NOMO-1 treated with DMSO at 0.1 percent for 48 hours (cell line): ENCODE data around the gene KRABD2.
"Not testable (repeated sequence)": the region's sequence is repeated elsewhere in the genome, so short reads cannot be mapped to it uniquely, and the experiment has no call there.

ENCODE experiments used
- DNase-seq: peaks from one replicate; lab custom pipeline; 2025; ENCODE audit not compliant: unreplicated experiment; lab: John Stamatoyannopoulos, UW

Gene KRABD2

GRCh38 chr17:8393470-8394231, 17.1 kb upstream of the KRABD2 start:
- DNase-seq = peak; percentile 27

GRCh38 chr17:8392674-8393469, 16.4 kb upstream of the KRABD2 start:
- DNase-seq = no peak

- no peak for DNase-seq
Measured at GRCh38 chr17:8392274-8392673, 15.8 kb upstream of the KRABD2 start.

GRCh38 chr17:8391711-8392110, 15.2 kb upstream of the KRABD2 start:
- DNase-seq = no peak

GRCh38 chr17:8387914-8388651, 11.6 kb upstream of the KRABD2 start:
- DNase-seq = no peak

- DNase-seq = no peak
Measured at GRCh38 chr17:8386841-8387240, 10.3 kb upstream of the KRABD2 start.

- no peak for DNase-seq
Measured at GRCh38 chr17:8384801-8385378, 8.4 kb upstream of the KRABD2 start.

- DNase-seq = peak; percentile 97
Measured at GRCh38 chr17:8383143-8383822, 6.8 kb upstream of the KRABD2 start, which contains the start of gene RPL26. Gene RPL26 (minus strand): TSS chr17:8383193. CDS start chr17:8382310, 883 bp downstream.

- no peak for DNase-seq
Measured at GRCh38 chr17:8382880-8383142, 6.3 kb upstream of the KRABD2 start.

GRCh38 chr17:8382052-8382879, 5.8 kb upstream of the KRABD2 start:
- DNase-seq = peak; percentile 8

GRCh38 chr17:8380049-8380448, 3.5 kb upstream of the KRABD2 start:
- no peak for DNase-seq

GRCh38 chr17:8378117-8378516, 1.6 kb upstream of the KRABD2 start:
- DNase-seq = not testable (repeated sequence)

- no peak for DNase-seq
Measured at GRCh38 chr17:8377422-8377821, 918 bp upstream of the KRABD2 start.

GRCh38 chr17:8375738-8376259, 705 bp downstream of the KRABD2 start:
- no peak for DNase-seq

- DNase-seq = not testable (repeated sequence)
Measured at GRCh38 chr17:8373856-8374255, 2.6 kb downstream of the KRABD2 start.

- DNase-seq = no peak
Measured at GRCh38 chr17:8372422-8372821, 4.1 kb downstream of the KRABD2 start.

- DNase-seq = no peak
Measured at GRCh38 chr17:8371786-8372185, 4.7 kb downstream of the KRABD2 start.

- DNase-seq = peak; percentile 65
Measured at GRCh38 chr17:8369944-8370343, 6.6 kb downstream of the KRABD2 start.

- DNase-seq = no peak
Measured at GRCh38 chr17:8368193-8368592, 8.3 kb downstream of the KRABD2 start.

- DNase-seq = no peak
Measured at GRCh38 chr17:8366231-8366630, 10.3 kb downstream of the KRABD2 start.
